DMS153 treated with DMSO at 0.1 percent for 48 hours (cell line): ENCODE results near the gene IFT20.
A peak's percentile ranks its signal among the peaks of the same experiment; 100 is the strongest.

ENCODE experiments used
- DNase-seq: peaks from one replicate; lab custom pipeline; 2025; ENCODE audit not compliant: unreplicated experiment; lab: John Stamatoyannopoulos, UW

IFT20 gene

DNA sequence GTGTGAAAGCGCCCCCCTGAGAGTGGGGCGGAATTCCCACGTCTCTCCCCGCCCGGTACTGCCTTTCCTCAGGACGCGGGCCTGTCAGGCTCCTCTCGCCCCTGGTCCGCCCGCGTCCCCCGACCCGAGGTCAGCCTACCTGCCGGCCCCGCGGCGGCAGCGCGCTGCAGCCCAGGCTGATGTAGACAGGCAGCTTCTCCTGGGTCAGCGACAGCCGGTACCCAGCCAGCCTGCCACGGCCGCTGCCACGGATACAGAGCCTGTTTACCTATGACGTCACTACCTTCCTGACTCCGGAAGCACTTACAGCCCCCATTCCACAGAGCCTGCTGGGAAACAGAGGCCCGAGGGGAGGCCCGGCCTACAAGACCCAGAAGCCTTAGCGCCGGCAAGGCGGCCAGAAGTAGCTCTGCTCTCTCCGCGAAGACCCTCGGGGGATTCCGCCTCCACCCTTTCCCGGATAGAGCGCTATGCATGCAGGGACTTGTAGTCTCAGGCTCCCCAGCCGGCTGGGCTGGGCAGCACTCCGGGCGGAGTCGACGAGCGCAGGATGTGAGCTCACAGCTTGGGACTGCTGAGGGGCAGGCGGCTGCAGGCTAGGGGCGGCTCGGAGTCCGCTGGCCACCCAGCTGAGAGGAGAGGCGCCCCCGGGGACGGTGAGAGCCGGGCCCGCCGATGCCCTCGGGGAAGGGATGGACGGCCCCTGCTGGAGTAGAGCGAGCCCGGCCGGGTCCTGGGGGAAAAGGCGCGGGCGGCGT lies at the start of gene IFT20, which contains the start of gene TNFAIP1:
Gene IFT20 (minus strand): TSS at position 272 of the 758 bp plus-strand sequence. CDS start 3,487 bp downstream, outside the sequence.
Gene TNFAIP1 (plus strand): TSS at position 561 of the 758 bp plus-strand sequence. CDS start 3,761 bp downstream, outside the sequence.
- DNase-seq, result peak; percentile 99

GRCh38 chr17:28385037-28385400 lies 49.7 kb upstream of the IFT20 start:
- DNase-seq, result no peak

DNA sequence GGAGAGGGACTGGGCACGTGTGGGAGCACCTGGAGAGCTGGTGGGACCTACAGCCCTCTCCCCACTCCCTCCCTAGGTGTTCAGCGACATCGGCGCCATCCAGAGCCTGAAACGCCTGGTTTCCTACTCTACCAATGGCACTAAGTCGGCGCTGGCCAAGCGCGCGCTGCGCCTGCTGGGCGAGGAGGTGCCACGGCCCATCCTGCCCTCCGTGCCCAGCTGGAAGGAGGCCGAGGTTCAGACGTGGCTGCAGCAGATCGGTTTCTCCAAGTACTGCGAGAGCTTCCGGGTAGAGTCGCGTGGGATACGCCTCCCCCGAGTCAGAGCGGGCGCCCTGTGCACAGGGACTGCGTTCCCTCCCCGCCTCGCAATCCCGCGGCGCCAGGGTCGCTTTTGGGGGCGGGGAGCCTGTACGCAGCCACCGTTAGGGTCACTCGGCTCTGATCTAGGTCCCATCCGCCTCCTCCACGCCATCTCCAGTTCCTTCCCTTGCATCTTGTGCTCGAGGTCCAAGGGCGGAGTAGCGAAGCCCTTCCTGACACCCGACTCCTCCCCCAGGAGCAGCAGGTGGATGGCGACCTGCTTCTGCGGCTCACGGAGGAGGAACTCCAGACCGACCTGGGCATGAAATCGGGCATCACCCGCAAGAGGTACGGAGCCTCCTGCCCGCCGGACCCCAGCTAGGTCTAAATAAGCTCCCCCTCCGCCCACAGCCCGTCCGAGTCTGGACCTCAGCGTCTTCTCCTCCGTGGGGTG lies 49.2 kb upstream of the IFT20 start:
- DNase-seq, result peak; percentile 90

DNA sequence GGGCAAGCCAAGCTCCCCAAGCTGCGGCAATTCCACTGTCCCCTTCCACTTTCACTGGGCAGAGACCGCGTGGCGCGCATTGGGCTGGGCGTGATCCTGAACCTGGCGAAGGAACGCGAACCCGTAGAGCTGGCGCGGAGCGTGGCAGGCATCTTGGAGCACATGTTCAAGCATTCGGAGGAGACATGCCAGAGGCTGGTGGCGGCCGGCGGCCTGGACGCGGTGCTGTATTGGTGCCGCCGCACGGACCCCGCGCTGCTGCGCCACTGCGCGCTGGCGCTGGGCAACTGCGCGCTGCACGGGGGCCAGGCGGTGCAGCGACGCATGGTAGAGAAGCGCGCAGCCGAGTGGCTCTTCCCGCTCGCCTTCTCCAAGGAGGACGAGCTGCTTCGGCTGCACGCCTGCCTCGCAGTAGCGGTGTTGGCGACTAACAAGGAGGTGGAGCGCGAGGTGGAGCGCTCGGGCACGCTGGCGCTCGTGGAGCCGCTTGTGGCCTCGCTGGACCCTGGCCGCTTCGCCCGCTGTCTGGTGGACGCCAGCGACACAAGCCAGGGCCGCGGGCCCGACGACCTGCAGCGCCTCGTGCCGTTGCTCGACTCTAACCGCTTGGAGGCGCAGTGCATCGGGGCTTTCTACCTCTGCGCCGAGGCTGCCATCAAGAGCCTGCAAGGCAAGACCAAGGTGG lies 46.0 kb upstream of the IFT20 start:
- no peak for DNase-seq

DNA sequence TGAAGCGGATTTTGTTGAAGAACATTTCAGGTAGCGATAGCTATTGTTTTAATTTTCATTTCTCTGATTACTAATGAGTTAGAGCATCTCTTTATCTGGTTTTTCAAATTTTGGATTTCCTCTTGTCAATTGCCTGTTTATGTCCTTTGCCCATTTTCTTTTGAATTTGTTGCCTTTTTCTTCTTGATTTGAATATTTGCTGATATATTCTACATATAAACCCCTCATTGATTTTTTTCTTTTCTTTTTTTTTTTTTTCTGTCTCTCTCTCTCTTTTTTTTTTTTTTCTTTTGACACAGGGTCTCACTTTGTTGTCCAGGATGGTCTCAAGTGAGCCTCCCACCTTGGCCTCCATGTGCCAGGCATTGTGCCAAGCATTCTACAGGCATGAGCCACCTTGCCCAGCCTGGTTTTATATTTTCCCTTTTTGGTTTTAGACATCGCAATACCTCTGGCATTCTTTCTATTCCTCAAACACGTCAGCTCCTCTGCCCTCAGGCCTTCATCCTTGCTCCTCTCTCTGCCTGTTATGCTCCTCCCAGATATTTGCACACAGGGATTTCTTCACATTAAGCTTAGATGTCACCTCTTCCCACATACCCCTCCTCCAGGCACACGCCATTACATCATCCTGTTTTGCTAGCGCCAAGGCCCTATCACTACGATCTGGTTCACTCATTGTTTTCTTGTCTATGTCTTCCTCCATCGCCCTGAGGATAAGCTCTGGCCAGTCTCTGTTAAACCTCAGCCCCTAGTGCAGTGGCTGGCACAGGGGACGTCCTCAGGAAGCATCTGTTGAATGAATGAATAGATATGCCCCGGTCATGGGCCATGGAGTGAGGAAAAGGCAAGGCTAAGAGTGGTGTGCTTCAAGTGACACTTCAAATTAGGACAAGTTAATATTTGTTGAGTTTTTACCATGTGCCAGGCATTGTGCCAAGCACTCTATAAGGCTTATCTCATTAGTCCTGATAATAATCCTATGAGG lies 44.8 kb upstream of the IFT20 start:
- DNase-seq, result no peak

DNA sequence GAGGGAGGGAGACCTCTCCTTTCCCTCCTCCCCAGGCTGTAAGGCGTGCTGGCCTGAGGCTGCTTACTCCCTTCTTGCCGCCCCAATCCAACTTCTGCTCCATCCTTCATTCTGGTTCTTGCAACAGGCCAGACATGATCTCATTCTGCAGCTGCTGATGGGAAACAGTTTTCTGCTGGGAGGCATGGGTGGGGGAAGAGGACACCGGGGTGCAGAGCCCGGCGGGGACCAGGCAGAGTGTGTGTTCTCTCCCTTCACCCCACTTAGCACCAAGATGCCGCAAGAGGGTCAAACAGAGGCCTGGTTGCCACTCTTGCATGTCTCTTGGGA lies 37.6 kb upstream of the IFT20 start:
- DNase-seq, result no peak

DNA sequence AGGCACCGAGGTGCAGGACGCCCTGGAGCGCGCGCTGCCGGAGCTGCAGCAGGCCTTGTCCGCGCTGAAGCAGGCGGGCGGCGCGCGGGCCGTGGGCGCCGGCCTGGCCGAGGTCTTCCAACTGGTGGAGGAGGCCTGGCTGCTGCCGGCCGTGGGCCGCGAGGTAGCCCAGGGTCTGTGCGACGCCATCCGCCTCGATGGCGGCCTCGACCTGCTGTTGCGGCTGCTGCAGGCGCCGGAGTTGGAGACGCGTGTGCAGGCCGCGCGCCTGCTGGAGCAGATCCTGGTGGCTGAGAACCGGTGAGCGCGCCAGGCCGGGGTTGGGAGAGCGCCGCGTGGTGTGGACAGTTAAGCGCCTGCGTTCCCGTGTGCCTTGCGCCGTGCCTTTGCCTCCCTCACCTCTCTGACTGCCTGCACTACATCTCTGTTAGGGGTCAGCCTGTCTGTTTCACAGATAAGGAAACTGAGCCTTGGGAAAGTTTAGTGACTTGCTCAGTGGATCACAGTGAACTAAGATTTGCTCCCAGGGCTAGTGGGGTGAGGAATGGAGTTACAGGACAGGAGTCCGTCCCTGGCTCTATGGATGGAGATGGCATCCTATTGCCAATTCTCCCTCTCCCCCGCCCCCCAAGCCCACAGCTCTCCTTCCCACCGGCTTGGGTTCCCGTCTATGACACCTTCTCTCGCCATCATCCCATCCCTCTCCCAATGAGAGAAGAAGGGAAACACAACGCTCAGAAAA lies 37.1 kb upstream of the IFT20 start:
- no peak for DNase-seq

GRCh38 chr17:28371245-28372202 lies 36.3 kb upstream of the IFT20 start, which contains the start of gene SARM1:
Gene SARM1 (plus strand): TSS chr17:28371694. CDS start chr17:28372033, 339 bp downstream.
- DNase-seq, result peak; percentile 78

DNA sequence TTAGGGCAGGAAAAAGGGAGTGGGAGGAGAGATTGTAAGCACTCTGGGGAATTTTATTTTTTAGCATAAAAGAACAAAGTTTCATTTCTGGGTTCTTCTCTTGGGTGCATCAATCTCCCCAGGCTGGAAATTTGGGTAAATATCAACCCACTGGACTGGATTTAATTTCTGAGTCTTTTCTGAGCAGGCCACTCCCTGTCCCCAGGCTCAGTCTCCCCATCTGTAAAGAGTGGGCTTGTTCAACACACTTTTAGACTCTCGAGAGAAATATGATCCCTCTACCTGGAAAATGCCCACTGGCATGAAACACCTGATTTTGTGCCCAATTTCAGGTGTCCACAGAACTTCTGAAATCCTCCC lies 35.5 kb upstream of the IFT20 start:
- DNase-seq, result no peak

- no peak for DNase-seq
These were observed 34.9 kb upstream of the IFT20 start, which contains the start of gene VTN for GRCh38 chr17:28370035-28370743. Gene VTN (minus strand): TSS chr17:28370307. CDS start chr17:28370203, 104 bp downstream.

DNA sequence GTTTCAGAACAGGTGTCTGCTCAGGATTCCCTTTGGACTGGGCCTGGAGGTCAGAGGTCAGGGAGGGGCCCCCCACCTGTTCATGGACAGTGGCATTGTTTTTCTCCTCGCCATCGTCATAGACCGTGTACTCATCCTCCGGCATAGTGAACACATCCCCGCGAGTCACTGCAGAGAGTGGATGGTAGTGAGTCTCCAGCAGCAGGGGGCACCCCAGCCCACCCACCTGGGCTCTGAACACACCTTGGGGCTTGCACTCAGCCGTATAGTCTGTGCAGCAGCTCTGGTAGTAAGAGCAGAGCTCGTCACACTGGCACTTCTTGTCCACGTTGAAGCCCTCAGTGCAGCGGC lies 34.4 kb upstream of the IFT20 start:
- DNase-seq, result no peak

GRCh38 chr17:28368915-28369683 lies 33.8 kb upstream of the IFT20 start:
- DNase-seq, result no peak

DNA sequence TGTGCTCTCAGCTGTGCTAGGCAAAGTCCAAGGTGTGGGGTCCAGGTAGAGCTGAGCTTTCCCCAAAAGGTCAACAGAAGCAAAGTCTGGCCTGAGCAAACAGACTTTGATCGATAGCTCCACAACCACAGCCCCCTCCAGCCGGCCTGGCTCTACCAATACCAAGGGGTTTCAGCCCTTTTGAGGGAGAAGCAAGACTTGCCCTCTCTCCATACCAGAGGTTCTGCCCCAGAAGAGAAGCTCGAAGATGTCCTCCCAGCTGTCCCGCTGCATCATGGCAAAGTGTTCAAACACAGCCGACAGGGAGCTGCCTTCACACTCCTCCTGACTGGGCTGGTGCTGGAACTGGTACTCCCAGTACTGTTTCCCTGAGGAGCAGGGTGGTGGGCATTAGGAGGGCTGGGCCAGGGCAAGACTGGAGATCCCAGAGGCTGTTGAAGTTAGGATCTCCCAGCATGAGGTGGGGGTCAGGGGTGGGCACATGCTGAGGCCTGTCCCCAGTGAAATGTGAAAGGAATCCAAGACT lies 33.1 kb upstream of the IFT20 start:
- DNase-seq, result no peak

GRCh38 chr17:28367641-28368305 lies 32.5 kb upstream of the IFT20 start:
- no peak for DNase-seq

DNA sequence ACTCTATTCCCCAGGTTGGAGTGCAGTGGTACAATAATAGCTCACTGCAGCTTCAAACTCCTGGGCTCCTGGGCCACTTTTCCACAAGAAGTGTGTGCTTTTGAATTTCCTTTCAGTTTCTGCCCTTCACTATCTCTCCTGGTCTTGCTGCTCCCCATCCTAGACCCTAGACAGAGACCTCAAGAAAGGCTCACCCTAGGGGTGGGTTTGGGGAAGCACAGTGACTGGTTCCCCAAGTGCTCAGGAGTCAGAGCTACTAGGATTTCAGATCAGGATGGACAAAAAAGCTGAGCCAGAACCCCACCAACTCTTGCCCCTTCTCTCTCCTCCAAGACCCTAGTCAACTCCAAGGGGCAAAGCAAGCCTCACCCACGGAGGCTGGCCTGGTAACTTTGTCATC lies 31.3 kb upstream of the IFT20 start:
- DNase-seq, result no peak

- no peak for DNase-seq
These were observed 30.2 kb upstream of the IFT20 start for GRCh38 chr17:28365487-28365886.
